ENCODE data around the gene VEPH1.

The VEPH1 gene

GRCh38 chr3:157271283-157271882 lies 231.8 kb downstream of the VEPH1 start:
- Histone ChIP-seq H3K79me2 (ENCODE audit: insufficient read depth, low read length) (no peaks in the 10 kb centered on the region), H3F3A (ENCODE audit: insufficient read depth) (no peaks in the 10 kb centered on the region), H3K27me3 (ENCODE audit: low read length) (no peaks in the 10 kb centered on the region), H3K4me2 (ENCODE audit: low read depth, low read length, poor library complexity, severe bottlenecking) (no peak overlapping the region), H3K27ac (ENCODE audit: low read depth, low read length) (no peak overlapping the region), H4K20me1 (ENCODE audit: low read depth, low read length) (no peaks in the 10 kb centered on the region), H3K36me3 (ENCODE audit: low read length) (no peaks in the 10 kb centered on the region), H3K4me3 (ENCODE audit: insufficient read depth, low read length, poor library complexity, severe bottlenecking) (no peak overlapping the region), H3K9me2 (replicated peaks; ENCODE audit: insufficient read depth, low read length) (no peaks in the 10 kb centered on the region), H2AFZ (ENCODE audit: low read depth, low read length, severe bottlenecking) (no peak overlapping the region), H3K9me3 (ENCODE audit: insufficient read depth, low read length) (no peaks in the 10 kb centered on the region), H3K9ac (ENCODE audit: low read length) (no peak overlapping the region)
- no peak for TF ChIP-seq EZH2phosphoT487 (conservative IDR thresholded peaks at IDR 0.05; ENCODE audit: low read length)
- no peak for TF ChIP-seq CTCF (IDR thresholded peaks at IDR 0.05; ENCODE audit: insufficient read depth, low read length, poor library complexity, severe bottlenecking)

- TF ChIP-seq CTCF (IDR thresholded peaks at IDR 0.05; ENCODE audit: insufficient read depth, low read length, poor library complexity, severe bottlenecking) (no peak), EZH2phosphoT487 (conservative IDR thresholded peaks at IDR 0.05; ENCODE audit: low read length) (no peak)
- Histone ChIP-seq H2AFZ (ENCODE audit: low read depth, low read length, severe bottlenecking) (no peak overlapping the region), H3K9me3 (ENCODE audit: insufficient read depth, low read length) (no peaks in the 10 kb centered on the region), H3K9me2 (replicated peaks; ENCODE audit: insufficient read depth, low read length) (no peaks in the 10 kb centered on the region), H3K36me3 (ENCODE audit: low read length) (no peaks in the 10 kb centered on the region), H3F3A (ENCODE audit: insufficient read depth) (no peaks in the 10 kb centered on the region), H3K4me2 (ENCODE audit: low read depth, low read length, poor library complexity, severe bottlenecking) (no peak overlapping the region), H3K9ac (ENCODE audit: low read length) (no peak overlapping the region), H4K20me1 (ENCODE audit: low read depth, low read length) (no peaks in the 10 kb centered on the region), H3K79me2 (ENCODE audit: insufficient read depth, low read length) (no peaks in the 10 kb centered on the region), H3K27me3 (ENCODE audit: low read length) (no peaks in the 10 kb centered on the region), H3K27ac (ENCODE audit: low read depth, low read length) (no peak overlapping the region), H3K4me3 (ENCODE audit: insufficient read depth, low read length, poor library complexity, severe bottlenecking) (no peak overlapping the region)
Observed at GRCh38 chr3:157268026-157268425, 235.2 kb downstream of the VEPH1 start.

GRCh38 chr3:157265931-157266330 lies 237.3 kb downstream of the VEPH1 start:
- no peak overlapping the region for H3K9ac ChIP-seq (ENCODE audit: low read length)

More at GRCh38 chr3:157265931-157266330, 237.3 kb downstream of the VEPH1 start:
- Histone ChIP-seq H4K20me1 (ENCODE audit: low read depth, low read length) (no peaks in the 10 kb centered on the region), H3K4me3 (ENCODE audit: insufficient read depth, low read length, poor library complexity, severe bottlenecking) (no peak overlapping the region), H3K27me3 (ENCODE audit: low read length) (no peaks in the 10 kb centered on the region), H3K36me3 (ENCODE audit: low read length) (no peaks in the 10 kb centered on the region), H3K9me3 (ENCODE audit: insufficient read depth, low read length) (no peaks in the 10 kb centered on the region), H3K79me2 (ENCODE audit: insufficient read depth, low read length) (no peaks in the 10 kb centered on the region), H3K27ac (ENCODE audit: low read depth, low read length) (no peak overlapping the region), H3F3A (ENCODE audit: insufficient read depth) (no peaks in the 10 kb centered on the region), H3K4me2 (ENCODE audit: low read depth, low read length, poor library complexity, severe bottlenecking) (no peak overlapping the region), H3K9me2 (replicated peaks; ENCODE audit: insufficient read depth, low read length) (no peaks in the 10 kb centered on the region), H2AFZ (ENCODE audit: low read depth, low read length, severe bottlenecking) (no peak overlapping the region)
- TF ChIP-seq EZH2phosphoT487 (conservative IDR thresholded peaks at IDR 0.05; ENCODE audit: low read length) = no peak
- TF ChIP-seq CTCF (IDR thresholded peaks at IDR 0.05; ENCODE audit: insufficient read depth, low read length, poor library complexity, severe bottlenecking) = no peak

Data from SU-DHL-6 (cell line).